Upper lobe of left lung (tissue), 6 donors: ENCODE measurements around the gene PAM. TPM values are rescaled to one million over a fixed set of nuclear protein-coding genes. Genes with fewer than 3 reads are reported as not detected.

ENCODE experiments used
- ATAC-seq, 2 donors: fragments of 200-7000 bp; cut with Tn5 transposase; one replicate each; pipeline ENCODE4 v1.9.1; 2022; ENCODE audit warnings: mild to moderate bottlenecking in 2 of 2, moderate library complexity in 2 of 2; ENCODE audit not compliant: low FRiP score in 2 of 2
- DNase-seq, 2 donors: peaks; one replicate each; pipeline ENCODE4 v3.0.0-alpha.2; 2019 to 2020
- H3K27ac ChIP-seq, 4 donors: fragments of 200-600 bp; sonication (generic); one replicate each; pipeline ENCODE4 v1.5.1; 2016 to 2019
- H3K27me3 ChIP-seq, 4 donors: fragments of 200-600 bp; sonication (generic); one replicate each; pipeline ENCODE4 v1.5.1; 2017 to 2019
- H3K36me3 ChIP-seq, 4 donors: fragments of 200-600 bp; sonication (generic); one replicate each; pipeline ENCODE4 v1.5.1; 2016 to 2019
- H3K4me1 ChIP-seq, 4 donors: fragments of 200-600 bp; sonication (generic); one replicate each; pipeline ENCODE4 v1.5.1; 2018 to 2019
- H3K4me3 ChIP-seq, 4 donors: fragments of 200-600 bp; sonication (generic); one replicate each; pipeline ENCODE4 v1.5.1; 2017 to 2019; ENCODE audit warnings: mild to moderate bottlenecking in 2 of 4, moderate library complexity in 1 of 4
- H3K9me3 ChIP-seq, 4 donors: fragments of 200-600 bp; sonication (generic); one replicate each; pipeline ENCODE4 v1.5.1; 2018 to 2019
- CTCF ChIP-seq, 6 experiments: fragments of 450-650 bp in 4 of 6; fragments of 200-600 bp in 2 of 6; sonication (generic) in 2 of 6; IDR thresholded peaks; one replicate each; pipeline ENCODE4 v1.5.1; 2016 to 2019; ENCODE audit warnings: antibody characterized with exemption in 6 of 6
- EP300 ChIP-seq, 4 donors: sonication (generic); formaldehyde crosslinking; IDR thresholded peaks; one replicate each; pipeline ENCODE4 v1.5.1; 2017; ENCODE audit warnings: antibody characterized with exemption in 4 of 4, control low read depth in 2 of 4
- POLR2A ChIP-seq, 4 donors: fragments of 450-650 bp; IDR thresholded peaks; one replicate each; pipeline ENCODE4 v1.5.1; 2016 to 2017; ENCODE audit warnings: antibody characterized with exemption in 4 of 4, mild to moderate bottlenecking in 2 of 4
- POLR2AphosphoS5 ChIP-seq, 2 donors: sonication (generic); formaldehyde crosslinking; IDR thresholded peaks; one replicate each; pipeline ENCODE4 v1.5.1; 2017; ENCODE audit warnings: antibody characterized with exemption in 2 of 2
- WGBS, 2 donors: methylation state at CpG; one replicate each; pipeline ENCODE4 v1.1.5; 2017 to 2018; 5-methylcytosine and 5-hydroxymethylcytosine counted together
- total RNA-seq, 6 donors: library from RNA; depleted of rRNA in 4 of 6; stranded (reverse); fragments of >200 nt in 4 of 6; gene quantifications; one replicate each; pipeline versions ENCODE4 v1.1.0 to v1.2.1, GENCODE V29; 2016 to 2021
- donor health status: DM: no; HTN: no; CAD: no; lungs with moderate emphysema.
- donor health status: DM: no; HTN: yes; CAD: no; lungs with severe emphysema.

Gene PAM
- total RNA-seq, 6 donors from 2014 or later = 91.1 to 428 (median 212) TPM

GRCh38 chr5:102845041-102845440, 89.9 kb downstream of the PAM start:
- no peak for ATAC-seq

GRCh38 chr5:102850503-102850902, 95.4 kb downstream of the PAM start:
- 96 to 98% methylated on average over 7 of the region's 7 CpGs for whole genome bisulfite sequencing, 2 donors
- Histone ChIP-seq H3K27ac (no peak overlapping the region), H3K9me3 (no peaks in the 10 kb centered on the region), H3K4me3 (no peak overlapping the region), H3K27me3 (no peaks in the 10 kb centered on the region), H3K36me3 (no peaks in the 10 kb centered on the region), H3K4me1 (no peaks in the 10 kb centered on the region)
- no peak for TF ChIP-seq POLR2A (IDR thresholded peaks at IDR 0.05)
- no peak for TF ChIP-seq CTCF (IDR thresholded peaks at IDR 0.05)
- no peak for TF ChIP-seq POLR2AphosphoS5 (IDR thresholded peaks at IDR 0.05)
- no peak for TF ChIP-seq EP300 (IDR thresholded peaks at IDR 0.05)
- DNase-seq = peak in 1 of 2 donors; percentile 36
- no peak for ATAC-seq

More at GRCh38 chr5:102845041-102845440, 89.9 kb downstream of the PAM start:
- WGBS, 2 donors = 64 to 67% methylated on average over 5 of the region's 5 CpGs
- Histone ChIP-seq H3K27me3 (no peaks in the 10 kb centered on the region), H3K4me1 (no peaks in the 10 kb centered on the region), H3K9me3 (peaks cover 0 to 3% (median 0%) of the 10 kb centered on the region in 4 donors), H3K36me3 (no peaks in the 10 kb centered on the region), H3K27ac (no peak overlapping the region), H3K4me3 (no peak overlapping the region)
- DNase-seq = no peak
- TF ChIP-seq EP300 (IDR thresholded peaks at IDR 0.05) (no peak), POLR2AphosphoS5 (IDR thresholded peaks at IDR 0.05) (no peak), CTCF (IDR thresholded peaks at IDR 0.05) (no peak), POLR2A (IDR thresholded peaks at IDR 0.05) (no peak)

GRCh38 chr5:102853680-102854079, 98.6 kb downstream of the PAM start:
- no peak for DNase-seq
- WGBS, 2 donors = 86% methylated on average over 4 of the region's 4 CpGs
- no peaks in the 10 kb centered on the region for H3K36me3 ChIP-seq

GRCh38 chr5:102855681-102856388, 100.7 kb downstream of the PAM start:
- Histone ChIP-seq H3K4me3 (no peak overlapping the region), H3K9me3 (no peaks in the 10 kb centered on the region), H3K27me3 (no peaks in the 10 kb centered on the region), H3K4me1 (no peaks in the 10 kb centered on the region), H3K36me3 (no peaks in the 10 kb centered on the region), H3K27ac (no peak overlapping the region)
- DNase-seq = no peak
- ATAC-seq = peak in 1 of 2 donors; percentile 36
- 70 to 72% methylated on average over 4 of the region's 4 CpGs for WGBS, 2 donors
- no peak for TF ChIP-seq POLR2A (IDR thresholded peaks at IDR 0.05)
- TF ChIP-seq EP300 (IDR thresholded peaks at IDR 0.05) = no peak

More at GRCh38 chr5:102853680-102854079, 98.6 kb downstream of the PAM start:
- Histone ChIP-seq H3K27ac (no peak overlapping the region), H3K27me3 (no peaks in the 10 kb centered on the region), H3K4me1 (no peaks in the 10 kb centered on the region), H3K4me3 (no peak overlapping the region), H3K9me3 (no peaks in the 10 kb centered on the region)
- ATAC-seq = no peak
- TF ChIP-seq POLR2A (IDR thresholded peaks at IDR 0.05) (no peak), POLR2AphosphoS5 (IDR thresholded peaks at IDR 0.05) (no peak), CTCF (IDR thresholded peaks at IDR 0.05) (no peak), EP300 (IDR thresholded peaks at IDR 0.05) (no peak)

- Histone ChIP-seq H3K27ac (no peak overlapping the region), H3K9me3 (no peaks in the 10 kb centered on the region), H3K4me1 (no peaks in the 10 kb centered on the region), H3K36me3 (no peaks in the 10 kb centered on the region), H3K4me3 (no peak overlapping the region), H3K27me3 (no peaks in the 10 kb centered on the region)
- 88 to 89% methylated on average over 4 of the region's 4 CpGs for WGBS, 2 donors
- TF ChIP-seq POLR2A (IDR thresholded peaks at IDR 0.05) (no peak), CTCF (IDR thresholded peaks at IDR 0.05) (no peak), POLR2AphosphoS5 (IDR thresholded peaks at IDR 0.05) (no peak), EP300 (IDR thresholded peaks at IDR 0.05) (no peak)
- DNase-seq (no peak), ATAC-seq (peak in 1 of 2 donors; percentile 67)
These were observed 101.3 kb downstream of the PAM start for GRCh38 chr5:102856389-102856777.
